ENCODE results near the gene CLEC4D.
"Not testable (repeated sequence)": the region's sequence is repeated elsewhere in the genome, so short reads cannot be mapped to it uniquely, and the experiment has no call there.

The CLEC4D gene

GRCh38 chr12:8556531-8557097, 43.3 kb downstream of the CLEC4D start:
- Mint-ChIP-seq H3K27ac (no peak overlapping the region), H3K9me3 (peaks cover 7% of the 10 kb centered on the region), H3K27me3 (ENCODE audit: low read depth) (no peaks in the 10 kb centered on the region), H3K36me3 (ENCODE audit: low read depth) (no peaks in the 10 kb centered on the region), H3K4me1 (no peaks in the 10 kb centered on the region), H3K4me3 (no peak overlapping the region)
- no peak for TF ChIP-seq CTCF (IDR thresholded peaks at IDR 0.05; ENCODE audit: unreplicated experiment in 3 of 3)

GRCh38 chr12:8559676-8560075, 46.4 kb downstream of the CLEC4D start:
- H3K36me3 Mint-ChIP-seq (ENCODE audit: low read depth) = no peaks in the 10 kb centered on the region
- no peak overlapping the region for H3K27ac Mint-ChIP-seq
- no peak overlapping the region for H3K4me3 Mint-ChIP-seq
- no peak for TF ChIP-seq CTCF (IDR thresholded peaks at IDR 0.05; ENCODE audit: unreplicated experiment in 3 of 3)
- peaks cover 14% of the 10 kb centered on the region for H3K9me3 Mint-ChIP-seq
- no peaks in the 10 kb centered on the region for H3K27me3 Mint-ChIP-seq (ENCODE audit: low read depth)
- H3K4me1 Mint-ChIP-seq = no peaks in the 10 kb centered on the region

GRCh38 chr12:8561011-8561410, 47.7 kb downstream of the CLEC4D start:
- no peak overlapping the region for H3K4me3 Mint-ChIP-seq
- no peaks in the 10 kb centered on the region for H3K36me3 Mint-ChIP-seq (ENCODE audit: low read depth)
- H3K27ac Mint-ChIP-seq = no peak overlapping the region
- H3K4me1 Mint-ChIP-seq = no peaks in the 10 kb centered on the region
- TF ChIP-seq CTCF (IDR thresholded peaks at IDR 0.05; ENCODE audit: unreplicated experiment in 3 of 3) = no peak
- no peaks in the 10 kb centered on the region for H3K27me3 Mint-ChIP-seq (ENCODE audit: low read depth)
- H3K9me3 Mint-ChIP-seq = peaks cover 14% of the 10 kb centered on the region

- no peaks in the 10 kb centered on the region for H3K4me1 Mint-ChIP-seq
- no peak overlapping the region for H3K27ac Mint-ChIP-seq
- no peak for TF ChIP-seq CTCF (IDR thresholded peaks at IDR 0.05; ENCODE audit: unreplicated experiment in 3 of 3)
- H3K9me3 Mint-ChIP-seq = peaks cover 17% of the 10 kb centered on the region
- no peaks in the 10 kb centered on the region for H3K27me3 Mint-ChIP-seq (ENCODE audit: low read depth)
- no peaks in the 10 kb centered on the region for H3K36me3 Mint-ChIP-seq (ENCODE audit: low read depth)
- no peak overlapping the region for H3K4me3 Mint-ChIP-seq
Observed at GRCh38 chr12:8562310-8562709, 49.0 kb downstream of the CLEC4D start.

GRCh38 chr12:8563356-8563755, 50.1 kb downstream of the CLEC4D start:
- Mint-ChIP-seq H3K27me3 (ENCODE audit: low read depth) (no peaks in the 10 kb centered on the region), H3K4me1 (no peaks in the 10 kb centered on the region), H3K27ac (no peak overlapping the region), H3K4me3 (no peak overlapping the region), H3K9me3 (peaks cover 17% of the 10 kb centered on the region), H3K36me3 (ENCODE audit: low read depth) (no peaks in the 10 kb centered on the region)
- no peak for TF ChIP-seq CTCF (IDR thresholded peaks at IDR 0.05; ENCODE audit: unreplicated experiment in 3 of 3)

GRCh38 chr12:8564656-8565055, 51.4 kb downstream of the CLEC4D start:
- Mint-ChIP-seq H3K4me1 (no peaks in the 10 kb centered on the region), H3K4me3 (no peak overlapping the region), H3K27ac (no peak overlapping the region), H3K9me3 (peaks cover 17% of the 10 kb centered on the region), H3K27me3 (ENCODE audit: low read depth) (no peaks in the 10 kb centered on the region), H3K36me3 (ENCODE audit: low read depth) (no peaks in the 10 kb centered on the region)
- no peak for TF ChIP-seq CTCF (IDR thresholded peaks at IDR 0.05; ENCODE audit: unreplicated experiment in 3 of 3)

GRCh38 chr12:8566052-8566451, 52.7 kb downstream of the CLEC4D start:
- H3K9me3 Mint-ChIP-seq = peaks cover 14% of the 10 kb centered on the region
- H3K4me1 Mint-ChIP-seq; H3K27ac Mint-ChIP-seq; H3K4me3 Mint-ChIP-seq; H3K36me3 Mint-ChIP-seq (ENCODE audit: low read depth); H3K27me3 Mint-ChIP-seq (ENCODE audit: low read depth): not testable (repeated sequence)
